ENCODE results near the gene PSPH. TPM values are rescaled to one million over a fixed set of nuclear protein-coding genes. Genes with fewer than 3 reads are reported as not detected.

Gene PSPH
- total RNA-seq, 1 experiment from 2014 or later, result 103 TPM

GRCh38 chr7:55992346-55992745 lies 58.9 kb downstream of the PSPH start:
- Histone ChIP-seq H3K4me1 (replicated peaks; ENCODE audit: insufficient read depth) (no peaks in the 10 kb centered on the region), H3K4me3 (no peak overlapping the region), H3K79me2 (ENCODE audit: low read depth) (no peaks in the 10 kb centered on the region), H3K27ac (no peak overlapping the region), H2AFZ (no peak overlapping the region), H3K9me3 (ENCODE audit: insufficient read depth, low read depth) (no peaks in the 10 kb centered on the region), H3K4me2 (no peak overlapping the region), H4K20me1 (ENCODE audit: insufficient read depth) (no peaks in the 10 kb centered on the region), H3K27me3 (ENCODE audit: insufficient read depth, low read depth) (no peaks in the 10 kb centered on the region), H3F3A (ENCODE audit: insufficient read depth, low read depth) (no peaks in the 10 kb centered on the region), H3K36me3 (ENCODE audit: low read depth) (peaks cover 8% of the 10 kb centered on the region; the same call in 1 of the 2 replicates), H3K9me2 (ENCODE audit: insufficient read depth) (no peaks in the 10 kb centered on the region)
- DNase-seq, result no peak
- TF ChIP-seq EZH2 (IDR thresholded peaks at IDR 0.05; ENCODE audit: low read depth), result no peak
- no peak for TF ChIP-seq CTCF (conservative IDR thresholded peaks at IDR 0.05)
- POLR2A ChIA-PET (ENCODE audit: unreplicated experiment), result no interaction called here
- CTCF ChIA-PET, result no interaction called here
- intact Hi-C loops (cut with micrococcal nuclease; ENCODE audit: unreplicated experiment), result no loop called here
- BruUV-seq (replicated peaks), result no TSS peak

GRCh38 chr7:55983537-55983936 lies 67.7 kb downstream of the PSPH start:
- H4K20me1 ChIP-seq (ENCODE audit: insufficient read depth), result no peaks in the 10 kb centered on the region
- H3K36me3 ChIP-seq (ENCODE audit: low read depth), result peaks cover 69% of the 10 kb centered on the region
- H3K27ac ChIP-seq, result no peak overlapping the region
- no peak overlapping the region for H3K4me2 ChIP-seq
- DNase-seq, result no peak
- CTCF ChIA-PET, result no interaction called here
- H3K9me2 ChIP-seq (ENCODE audit: insufficient read depth), result no peaks in the 10 kb centered on the region
- TF ChIP-seq CTCF (conservative IDR thresholded peaks at IDR 0.05), result no peak
- no peak for TF ChIP-seq EZH2 (IDR thresholded peaks at IDR 0.05; ENCODE audit: low read depth)
- H3K9me3 ChIP-seq (ENCODE audit: insufficient read depth, low read depth), result no peaks in the 10 kb centered on the region
- no TSS peak for BruUV-seq (replicated peaks)
- H3K4me3 ChIP-seq, result no peak overlapping the region
- no peaks in the 10 kb centered on the region for H3K27me3 ChIP-seq (ENCODE audit: insufficient read depth, low read depth)
- H2AFZ ChIP-seq, result no peak overlapping the region
- POLR2A ChIA-PET (ENCODE audit: unreplicated experiment), result interaction anchor here (0.5 kb wide), 1 partner anchor 91 kb away, joined by 3 read pairs; no protein-coding TSS in a partner anchor
- H3K79me2 ChIP-seq (ENCODE audit: low read depth), result no peaks in the 10 kb centered on the region
- intact Hi-C loops (cut with micrococcal nuclease; ENCODE audit: unreplicated experiment), result no loop called here
- H3F3A ChIP-seq (ENCODE audit: insufficient read depth, low read depth), result no peaks in the 10 kb centered on the region
- no peaks in the 10 kb centered on the region for H3K4me1 ChIP-seq (replicated peaks; ENCODE audit: insufficient read depth)

- H3K79me2 ChIP-seq (ENCODE audit: low read depth), result peaks cover 2% of the 10 kb centered on the region; the same call in 1 of the 2 replicates
- H3K4me1 ChIP-seq (replicated peaks; ENCODE audit: insufficient read depth), result 0 out of 2 replicates have a peak, but pooled peaks cover 3% of the 10 kb centered on the region
- H2AFZ ChIP-seq, result no peak overlapping the region
- no TSS peak for BruUV-seq (replicated peaks)
- no peaks in the 10 kb centered on the region for H3K9me3 ChIP-seq (ENCODE audit: insufficient read depth, low read depth)
- ChIA-PET CTCF (no interaction called here), POLR2A (ENCODE audit: unreplicated experiment) (interaction anchor here (0.5 kb wide), 1 partner anchor 85 kb away, joined by 17 read pairs; no protein-coding TSS in a partner anchor)
- H3K9me2 ChIP-seq (ENCODE audit: insufficient read depth), result no peaks in the 10 kb centered on the region
- H3K4me2 ChIP-seq, result no peak overlapping the region
- intact Hi-C loops (cut with micrococcal nuclease; ENCODE audit: unreplicated experiment), result no loop called here
- no peak overlapping the region for H3K4me3 ChIP-seq
- 0 out of 2 replicates have a peak, but pooled peaks cover 7% of the 10 kb centered on the region for H3F3A ChIP-seq (ENCODE audit: insufficient read depth, low read depth)
- H4K20me1 ChIP-seq (ENCODE audit: insufficient read depth), result 0 out of 2 replicates have a peak, but pooled peaks cover 15% of the 10 kb centered on the region
- DNase-seq, result no peak
- TF ChIP-seq CTCF (conservative IDR thresholded peaks at IDR 0.05) (no peak), EZH2 (IDR thresholded peaks at IDR 0.05; ENCODE audit: low read depth) (no peak)
- H3K36me3 ChIP-seq (ENCODE audit: low read depth), result peaks cover 69% of the 10 kb centered on the region
- no peaks in the 10 kb centered on the region for H3K27me3 ChIP-seq (ENCODE audit: insufficient read depth, low read depth)
- no peak overlapping the region for H3K27ac ChIP-seq
Measured at GRCh38 chr7:55980266-55980665, 71.0 kb downstream of the PSPH start.
